Measurements from ENCODE around the gene MEGF11. TPM values are rescaled to one million over a fixed set of nuclear protein-coding genes. Genes with fewer than 3 reads are reported as not detected.

MEGF11 gene
- total and polyA plus RNA-seq, 4 donors, result 6.2 to 20.3 (median 14.0) TPM

- DNase-seq (ENCODE audit: low read depth in 4 of 6, low spot score in 6 of 6), result peak in 1 of 6 donors; percentile 61
- Histone ChIP-seq H3K4me3 (ENCODE audit: low read depth, low read length) (no peak overlapping the region), H3K9me3 (ENCODE audit: control insufficient read depth, insufficient read depth, low read length) (no peaks in the 10 kb centered on the region), H3K27me3 (ENCODE audit: control insufficient read depth, insufficient read depth, low read length) (no peaks in the 10 kb centered on the region), H3K36me3 (ENCODE audit: control insufficient read depth, insufficient read depth, low read length) (no peaks in the 10 kb centered on the region), H3K27ac (ENCODE audit: low read depth, low read length) (no peak overlapping the region), H3K4me1 (ENCODE audit: control insufficient read depth, insufficient read depth, low read length) (peaks cover 19% of the 10 kb centered on the region)
- no CpG with 5 or more reads among the region's 4 CpGs for WGBS (ENCODE audit: insufficient coverage)
Observed at GRCh38 chr15:65938604-65939003, 314.9 kb downstream of the MEGF11 start.

DNA sequence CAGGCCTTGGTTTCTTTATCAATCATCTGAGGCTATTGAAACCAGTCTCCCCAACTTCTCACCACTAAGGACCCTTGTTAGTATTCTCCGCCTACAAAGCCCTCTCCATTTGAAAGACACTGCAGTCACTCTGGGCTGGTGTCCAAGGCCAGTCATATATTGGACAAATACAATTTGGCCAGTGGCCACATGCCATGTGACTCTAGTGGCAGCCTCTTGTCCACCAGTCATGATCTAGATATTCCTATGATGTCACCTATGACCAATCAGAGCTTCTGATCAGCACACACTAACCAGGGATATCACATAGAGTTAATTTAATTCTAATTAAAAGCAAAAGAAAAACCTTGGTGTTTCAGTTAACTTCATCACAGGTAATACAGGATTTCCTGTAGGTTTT, 316.1 kb downstream of the MEGF11 start:
- H3K36me3 ChIP-seq (ENCODE audit: control insufficient read depth, insufficient read depth, low read length), result no peaks in the 10 kb centered on the region
- H3K27me3 ChIP-seq (ENCODE audit: control insufficient read depth, insufficient read depth, low read length), result no peaks in the 10 kb centered on the region
- H3K27ac ChIP-seq (ENCODE audit: low read depth, low read length), result no peak overlapping the region
- DNase-seq (ENCODE audit: low read depth in 4 of 6, low spot score in 6 of 6), result peak in 3 of 6 donors; percentile 33 to 80 (median 62)
- 64% methylated on average over 1 of the region's 1 CpG for WGBS (ENCODE audit: insufficient coverage)
- peaks cover 19% of the 10 kb centered on the region for H3K4me1 ChIP-seq (ENCODE audit: control insufficient read depth, insufficient read depth, low read length)
- no peak overlapping the region for H3K4me3 ChIP-seq (ENCODE audit: low read depth, low read length)
- H3K9me3 ChIP-seq (ENCODE audit: control insufficient read depth, insufficient read depth, low read length), result no peaks in the 10 kb centered on the region

GRCh38 chr15:65937054-65937453, 316.5 kb downstream of the MEGF11 start:
- Histone ChIP-seq H3K9me3 (ENCODE audit: control insufficient read depth, insufficient read depth, low read length) (no peaks in the 10 kb centered on the region), H3K27ac (ENCODE audit: low read depth, low read length) (no peak overlapping the region), H3K36me3 (ENCODE audit: control insufficient read depth, insufficient read depth, low read length) (no peaks in the 10 kb centered on the region), H3K27me3 (ENCODE audit: control insufficient read depth, insufficient read depth, low read length) (no peaks in the 10 kb centered on the region), H3K4me3 (ENCODE audit: low read depth, low read length) (no peak overlapping the region), H3K4me1 (ENCODE audit: control insufficient read depth, insufficient read depth, low read length) (peaks cover 19% of the 10 kb centered on the region)
- DNase-seq (ENCODE audit: low read depth in 4 of 6, low spot score in 6 of 6), result no peak
- 80% methylated on average over 2 of the region's 3 CpGs for WGBS (ENCODE audit: insufficient coverage)

GRCh38 chr15:65936282-65936681, 317.3 kb downstream of the MEGF11 start:
- Histone ChIP-seq H3K9me3 (ENCODE audit: control insufficient read depth, insufficient read depth, low read length) (no peaks in the 10 kb centered on the region), H3K27ac (ENCODE audit: low read depth, low read length) (no peak overlapping the region), H3K4me3 (ENCODE audit: low read depth, low read length) (no peak overlapping the region), H3K27me3 (ENCODE audit: control insufficient read depth, insufficient read depth, low read length) (no peaks in the 10 kb centered on the region), H3K36me3 (ENCODE audit: control insufficient read depth, insufficient read depth, low read length) (no peaks in the 10 kb centered on the region), H3K4me1 (ENCODE audit: control insufficient read depth, insufficient read depth, low read length) (peaks cover 19% of the 10 kb centered on the region)
- peak in 1 of 6 donors; percentile 63 for DNase-seq (ENCODE audit: low read depth in 4 of 6, low spot score in 6 of 6)
- 20% methylated on average over 1 of the region's 1 CpG for WGBS (ENCODE audit: insufficient coverage)

- H3K4me3 ChIP-seq (ENCODE audit: low read depth, low read length), result no peak overlapping the region
- WGBS (ENCODE audit: insufficient coverage), result 63% methylated on average over 1 of the region's 2 CpGs
- no peak for DNase-seq (ENCODE audit: low read depth in 4 of 6, low spot score in 6 of 6)
- no peaks in the 10 kb centered on the region for H3K36me3 ChIP-seq (ENCODE audit: control insufficient read depth, insufficient read depth, low read length)
- H3K4me1 ChIP-seq (ENCODE audit: control insufficient read depth, insufficient read depth, low read length), result peaks cover 19% of the 10 kb centered on the region
- H3K27ac ChIP-seq (ENCODE audit: low read depth, low read length), result no peak overlapping the region
- H3K27me3 ChIP-seq (ENCODE audit: control insufficient read depth, insufficient read depth, low read length), result no peaks in the 10 kb centered on the region
- H3K9me3 ChIP-seq (ENCODE audit: control insufficient read depth, insufficient read depth, low read length), result no peaks in the 10 kb centered on the region
Observed at GRCh38 chr15:65935391-65935790, 318.2 kb downstream of the MEGF11 start.

- H3K4me3 ChIP-seq (ENCODE audit: low read depth, low read length), result no peak overlapping the region
- H3K4me1 ChIP-seq (ENCODE audit: control insufficient read depth, insufficient read depth, low read length), result peaks cover under 1% of the 10 kb centered on the region
- no peak for DNase-seq (ENCODE audit: low read depth in 4 of 6, low spot score in 6 of 6)
- no peaks in the 10 kb centered on the region for H3K9me3 ChIP-seq (ENCODE audit: control insufficient read depth, insufficient read depth, low read length)
- H3K27ac ChIP-seq (ENCODE audit: low read depth, low read length), result no peak overlapping the region
- peaks cover 3% of the 10 kb centered on the region for H3K36me3 ChIP-seq (ENCODE audit: control insufficient read depth, insufficient read depth, low read length)
- no peaks in the 10 kb centered on the region for H3K27me3 ChIP-seq (ENCODE audit: control insufficient read depth, insufficient read depth, low read length)
- WGBS (ENCODE audit: insufficient coverage), result 94% methylated on average over 3 of the region's 4 CpGs
Observed at GRCh38 chr15:65931221-65931620, 322.3 kb downstream of the MEGF11 start.

DNA sequence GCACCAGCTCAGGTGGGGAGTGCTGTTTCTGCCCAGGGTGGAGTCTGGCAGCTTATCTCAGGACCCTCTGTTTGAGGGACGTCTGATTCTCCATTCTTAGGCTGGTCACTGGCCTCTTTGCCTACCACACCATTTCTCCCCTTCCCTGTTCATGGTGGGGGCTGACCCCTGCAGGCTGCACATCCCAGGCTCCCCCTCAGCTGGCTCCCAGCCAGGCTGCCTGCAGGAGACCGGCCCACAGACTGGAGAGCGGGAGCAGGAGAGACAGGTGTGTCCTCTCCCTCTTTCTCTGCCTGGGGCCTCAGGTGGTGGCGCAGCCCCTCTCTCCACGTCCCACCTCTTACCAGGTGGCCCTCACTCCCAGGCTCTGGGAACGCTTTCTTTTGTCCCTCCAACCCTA, 323.4 kb downstream of the MEGF11 start:
- DNase-seq (ENCODE audit: low read depth in 4 of 6, low spot score in 6 of 6), result no peak
- Histone ChIP-seq H3K4me3 (ENCODE audit: low read depth, low read length) (no peak overlapping the region), H3K27ac (ENCODE audit: low read depth, low read length) (no peak overlapping the region), H3K36me3 (ENCODE audit: control insufficient read depth, insufficient read depth, low read length) (peaks cover 3% of the 10 kb centered on the region), H3K9me3 (ENCODE audit: control insufficient read depth, insufficient read depth, low read length) (no peaks in the 10 kb centered on the region), H3K4me1 (ENCODE audit: control insufficient read depth, insufficient read depth, low read length) (no peaks in the 10 kb centered on the region), H3K27me3 (ENCODE audit: control insufficient read depth, insufficient read depth, low read length) (no peaks in the 10 kb centered on the region)
- 64% methylated on average over 5 of the region's 6 CpGs for WGBS (ENCODE audit: insufficient coverage)

GRCh38 chr15:65929573-65929972, 324.0 kb downstream of the MEGF11 start:
- 92% methylated on average over 6 of the region's 7 CpGs for WGBS (ENCODE audit: insufficient coverage)
- Histone ChIP-seq H3K27me3 (ENCODE audit: control insufficient read depth, insufficient read depth, low read length) (no peaks in the 10 kb centered on the region), H3K27ac (ENCODE audit: low read depth, low read length) (no peak overlapping the region), H3K36me3 (ENCODE audit: control insufficient read depth, insufficient read depth, low read length) (peaks cover 3% of the 10 kb centered on the region), H3K4me3 (ENCODE audit: low read depth, low read length) (no peak overlapping the region), H3K9me3 (ENCODE audit: control insufficient read depth, insufficient read depth, low read length) (no peaks in the 10 kb centered on the region), H3K4me1 (ENCODE audit: control insufficient read depth, insufficient read depth, low read length) (no peaks in the 10 kb centered on the region)
- no peak for DNase-seq (ENCODE audit: low read depth in 4 of 6, low spot score in 6 of 6)

DNA sequence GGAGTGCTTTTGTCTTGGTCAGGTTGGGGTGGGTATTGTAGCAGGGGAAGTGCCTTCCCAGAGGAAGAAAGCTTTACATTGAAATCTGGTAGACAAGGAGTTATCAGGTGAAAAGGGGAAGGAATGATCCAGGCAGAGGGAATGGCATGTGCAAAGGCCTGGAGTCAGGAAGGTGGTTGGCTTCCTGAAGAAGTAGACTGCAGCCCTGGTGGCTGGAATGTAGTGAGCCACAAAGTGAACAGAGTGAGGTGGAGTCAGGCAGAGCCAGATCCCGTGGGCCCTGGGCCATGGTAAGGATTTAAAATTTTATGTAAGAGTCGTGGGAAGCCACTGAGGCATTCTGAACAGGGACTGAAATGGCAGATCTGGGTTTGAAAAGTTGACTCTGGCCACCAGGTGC, 326.0 kb downstream of the MEGF11 start:
- WGBS (ENCODE audit: insufficient coverage), result 75% methylated on average over 2 of the region's 2 CpGs
- peaks cover 4% of the 10 kb centered on the region for H3K4me1 ChIP-seq (ENCODE audit: control insufficient read depth, insufficient read depth, low read length)

GRCh38 chr15:65926899-65927298, 326.7 kb downstream of the MEGF11 start:
- no peaks in the 10 kb centered on the region for H3K9me3 ChIP-seq (ENCODE audit: control insufficient read depth, insufficient read depth, low read length)
- H3K36me3 ChIP-seq (ENCODE audit: control insufficient read depth, insufficient read depth, low read length), result peaks cover 12% of the 10 kb centered on the region
- H3K27me3 ChIP-seq (ENCODE audit: control insufficient read depth, insufficient read depth, low read length), result no peaks in the 10 kb centered on the region
- 86% methylated on average over 1 of the region's 1 CpG for WGBS (ENCODE audit: insufficient coverage)
- peaks cover 10% of the 10 kb centered on the region for H3K4me1 ChIP-seq (ENCODE audit: control insufficient read depth, insufficient read depth, low read length)
- H3K27ac ChIP-seq (ENCODE audit: low read depth, low read length), result no peak overlapping the region
- no peak overlapping the region for H3K4me3 ChIP-seq (ENCODE audit: low read depth, low read length)
- no peak for DNase-seq (ENCODE audit: low read depth in 4 of 6, low spot score in 6 of 6)

More for the DNA sequence above, 326.0 kb downstream of the MEGF11 start:
- H3K27ac ChIP-seq (ENCODE audit: low read depth, low read length), result no peak overlapping the region
- peaks cover 7% of the 10 kb centered on the region for H3K36me3 ChIP-seq (ENCODE audit: control insufficient read depth, insufficient read depth, low read length)
- no peak for DNase-seq (ENCODE audit: low read depth in 4 of 6, low spot score in 6 of 6)
- no peaks in the 10 kb centered on the region for H3K27me3 ChIP-seq (ENCODE audit: control insufficient read depth, insufficient read depth, low read length)
- no peaks in the 10 kb centered on the region for H3K9me3 ChIP-seq (ENCODE audit: control insufficient read depth, insufficient read depth, low read length)
- no peak overlapping the region for H3K4me3 ChIP-seq (ENCODE audit: low read depth, low read length)
